NCI-H2196 (cell line): ENCODE measurements around the gene VSIG8.

Experiments used
- DNase-seq: peaks from one replicate; lab custom pipeline; 2025; ENCODE audit not compliant: unreplicated experiment; lab: John Stamatoyannopoulos, UW

Gene VSIG8

GRCh38 chr1:159859767-159860322 is 2.6 kb downstream of the VSIG8 start:
- DNase-seq, result no peak

- no peak for DNase-seq
These were observed 4.6 kb downstream of the VSIG8 start for GRCh38 chr1:159857889-159858288.

GRCh38 chr1:159856576-159856975 is 5.9 kb downstream of the VSIG8 start:
- DNase-seq, result no peak

- DNase-seq, result no peak
These were observed 6.7 kb downstream of the VSIG8 start for GRCh38 chr1:159855709-159856108.

- peak; percentile 87 for DNase-seq
These were observed 7.7 kb downstream of the VSIG8 start for GRCh38 chr1:159854693-159855192.

GRCh38 chr1:159854116-159854692 is 8.3 kb downstream of the VSIG8 start:
- peak; percentile 63 for DNase-seq

GRCh38 chr1:159853417-159854115 is 8.9 kb downstream of the VSIG8 start:
- DNase-seq, result no peak

GRCh38 chr1:159851407-159851806 is 11.1 kb downstream of the VSIG8 start:
- DNase-seq, result no peak

GRCh38 chr1:159849626-159850366 is 12.7 kb downstream of the VSIG8 start:
- DNase-seq, result no peak

GRCh38 chr1:159848326-159848725 is 14.1 kb downstream of the VSIG8 start:
- DNase-seq, result no peak

GRCh38 chr1:159847231-159847630 is 15.2 kb downstream of the VSIG8 start:
- no peak for DNase-seq

- no peak for DNase-seq
These were observed 16.5 kb downstream of the VSIG8 start for GRCh38 chr1:159845751-159846629.

- DNase-seq, result no peak
These were observed 19.0 kb downstream of the VSIG8 start for GRCh38 chr1:159843459-159843858.

GRCh38 chr1:159841749-159842148 is 20.7 kb downstream of the VSIG8 start:
- no peak for DNase-seq

GRCh38 chr1:159839116-159839849 is 23.2 kb downstream of the VSIG8 start:
- DNase-seq, result no peak

- DNase-seq, result no peak
These were observed 23.7 kb downstream of the VSIG8 start for GRCh38 chr1:159838715-159839114.

GRCh38 chr1:159835862-159836525 is 26.5 kb downstream of the VSIG8 start:
- no peak for DNase-seq

- DNase-seq, result no peak
These were observed 27.1 kb downstream of the VSIG8 start for GRCh38 chr1:159835356-159835755.

- DNase-seq, result no peak
These were observed 30.1 kb downstream of the VSIG8 start for GRCh38 chr1:159832309-159832708.
